Naive thymus-derived CD4-positive, alpha-beta T cell (primary cell): ENCODE data around the gene PTPRA. TPM values are rescaled to one million over a fixed set of nuclear protein-coding genes. Genes with fewer than 3 reads are reported as not detected.
A peak's percentile ranks its signal among the peaks of the same experiment; 100 is the strongest.

Source experiments
- ATAC-seq: fragments of 150-1000 bp; cut with Tn5 transposase; 2 replicates; pipeline ENCODE4 v1.10.0; 2021; ENCODE audit warnings: mild to moderate bottlenecking, moderate library complexity
- CTCF ChIA-PET: fragments of 350-600 bp; sonication (Branson Sonifier 250); formaldehyde crosslinking; loops from one replicate; lab custom pipeline; 2021; ENCODE audit warnings: antibody characterized with exemption; lab: Charles Lee
- POLR2A ChIA-PET: fragments of 350-600 bp; sonication (Branson Sonifier 250); formaldehyde crosslinking; loops from one replicate; lab custom pipeline; 2021; ENCODE audit warnings: antibody characterized with exemption, inconsistent platforms; lab: Charles Lee
- DNase-seq, 9 donors: peaks; one replicate each; pipeline versions ENCODE4 v3.0.0 to v3.0.0-alpha.2; 2020 to 2022; ENCODE audit warnings: mixed read lengths in 1 of 9
- H3K27ac ChIP-seq: one replicate; pipeline ENCODE4 v1.7.0; 2013; ENCODE audit warnings: mild to moderate bottlenecking, low read depth, low read length, moderate library complexity
- H3K27me3 ChIP-seq, 2 donors: one replicate each; pipeline ENCODE4 v1.7.0; 2013; ENCODE audit warnings: low read length in 2 of 2, mild to moderate bottlenecking in 2 of 2, moderate library complexity in 2 of 2; ENCODE audit not compliant: control insufficient read depth in 2 of 2, insufficient read depth in 2 of 2
- H3K36me3 ChIP-seq, 3 experiments: 1 replicate in 2 of 3; 2 replicates in 1 of 3; pipeline ENCODE4 v1.7.0; 2013; ENCODE audit warnings: low read length in 3 of 3, mild to moderate bottlenecking in 3 of 3, moderate library complexity in 1 of 3; ENCODE audit not compliant: insufficient read depth in 3 of 3, control insufficient read depth in 2 of 3
- H3K4me1 ChIP-seq, 2 donors: one replicate each; pipeline ENCODE4 v1.7.0; 2013; ENCODE audit warnings: low read length in 2 of 2, mild to moderate bottlenecking in 2 of 2, moderate library complexity in 1 of 2; ENCODE audit not compliant: control insufficient read depth in 2 of 2, insufficient read depth in 2 of 2
- H3K4me3 ChIP-seq: 2 replicates; pipeline ENCODE4 v1.7.0; 2013; ENCODE audit warnings: mild to moderate bottlenecking, low read length
- H3K9me3 ChIP-seq, 3 experiments: 1 replicate in 2 of 3; 2 replicates in 1 of 3; pipeline ENCODE4 v1.7.0; 2013; ENCODE audit warnings: low read length in 3 of 3; ENCODE audit not compliant: control insufficient read depth in 2 of 3
- H3K27ac Mint-ChIP-seq, 9 donors: one replicate each; pipeline ENCODE4 v1.8.0; 2020 to 2022; ENCODE audit warnings: mixed read lengths in 9 of 9, mild to moderate bottlenecking in 8 of 9, moderate library complexity in 5 of 9, inconsistent platforms in 2 of 9
- H3K27me3 Mint-ChIP-seq, 5 donors: one replicate each; pipeline ENCODE4 v1.8.0; 2021 to 2022; ENCODE audit warnings: mixed read lengths in 5 of 5, mild to moderate bottlenecking in 1 of 5
- H3K36me3 Mint-ChIP-seq, 5 donors: one replicate each; pipeline ENCODE4 v1.8.0; 2020 to 2022; ENCODE audit warnings: mixed read lengths in 5 of 5, mild to moderate bottlenecking in 3 of 5, inconsistent platforms in 1 of 5
- H3K4me1 Mint-ChIP-seq, 7 donors: one replicate each; pipeline ENCODE4 v1.8.0; 2020 to 2022; ENCODE audit warnings: mixed read lengths in 7 of 7, mild to moderate bottlenecking in 3 of 7, inconsistent platforms in 1 of 7
- H3K4me3 Mint-ChIP-seq, 10 donors: one replicate each; pipeline ENCODE4 v1.8.0; 2020 to 2022; ENCODE audit warnings: mild to moderate bottlenecking in 10 of 10, mixed read lengths in 10 of 10, moderate library complexity in 6 of 10, inconsistent platforms in 2 of 10
- H3K9me3 Mint-ChIP-seq, 11 donors: one replicate each; pipeline ENCODE4 v1.8.0; 2020 to 2022; ENCODE audit warnings: mixed read lengths in 11 of 11, mild to moderate bottlenecking in 4 of 11, inconsistent platforms in 1 of 11, moderate library complexity in 1 of 11
- intact Hi-C, 2 donors: fragments of 100-400 bp; cut with micrococcal nuclease; formaldehyde crosslinking; loops; one replicate each; pipeline ENCODE4 v1.15.1; 2023
- polyA plus RNA-seq, 2 donors: library from polyadenylated mRNA; unstranded; fragments of 300-500 nt; fragmentation: Illumina TruSeq; gene quantifications; one replicate each; pipeline ENCODE4 v1.2.3, GENCODE V29; 2021
- total RNA-seq, 6 experiments: library from RNA in 5 of 6; stranded (reverse) in 5 of 6; gene quantifications; 1 replicate in 5 of 6; 2 replicates in 1 of 6; pipeline ENCODE4 v1.2.3 and lab custom pipeline; 2021 to 2026

PTPRA gene
- total and polyA plus RNA-seq, 7 experiments from 2014 or later = 27.5 to 86.6 (median 78.2) TPM

GRCh38 chr20:3084986-3085360, 211.7 kb downstream of the PTPRA start:
- Histone ChIP-seq H3K9me3 (no peaks in the 10 kb centered on the region), H3K4me1 (peaks cover 0 to 9% of the 10 kb centered on the region in 2 donors), H3K27me3 (peaks cover 0 to 13% of the 10 kb centered on the region in 2 donors), H3K27ac (no peak overlapping the region), H3K36me3 (no peaks in the 10 kb centered on the region), H3K4me3 (no peak overlapping the region)
- peaks cover 0 to 2% (median 0%) of the 10 kb centered on the region in 11 donors for H3K9me3 Mint-ChIP-seq
- H3K4me3 Mint-ChIP-seq = peak overlapping the region in 2 of 10 donors; percentile 7 to 65
- no peak overlapping the region for H3K27ac Mint-ChIP-seq
- H3K27me3 Mint-ChIP-seq = peaks cover 8 to 57% (median 23%) of the 10 kb centered on the region in 5 donors
- ChIA-PET CTCF (no interaction called here), POLR2A (no interaction called here)
- intact Hi-C loops = no loop called here
- no peak for ATAC-seq
- peaks cover 0 to 4% (median 0%) of the 10 kb centered on the region in 5 donors for H3K36me3 Mint-ChIP-seq
- no peak for DNase-seq
- peaks cover 5 to 20% (median 15%) of the 10 kb centered on the region in 7 donors for H3K4me1 Mint-ChIP-seq

DNA sequence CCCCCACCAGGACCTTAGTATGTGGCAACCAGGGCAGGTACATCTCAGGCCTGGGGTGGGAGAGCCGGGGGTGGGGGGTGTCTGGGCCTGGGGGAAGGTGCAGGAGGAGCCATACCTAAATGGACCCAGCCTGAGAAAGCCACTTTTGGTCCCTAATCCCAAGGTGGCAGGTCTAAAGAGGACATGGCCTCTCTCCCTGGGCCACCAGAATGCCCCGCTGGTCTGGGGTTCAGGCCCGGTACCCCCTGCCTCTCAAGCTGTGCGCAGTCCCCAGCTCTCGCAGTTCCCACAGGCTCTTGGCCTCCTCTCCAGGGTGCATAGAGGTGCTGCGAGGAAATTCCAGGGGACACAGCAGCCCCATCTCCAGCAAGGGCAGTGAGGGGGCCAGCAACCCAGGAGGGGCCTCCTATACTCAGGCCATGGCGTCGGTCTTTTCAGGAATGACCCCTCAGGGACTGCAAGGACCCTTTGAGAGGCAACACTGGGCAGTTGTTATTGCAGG, 212.3 kb downstream of the PTPRA start:
- H3K27ac ChIP-seq = no peak overlapping the region
- POLR2A ChIA-PET = interaction anchor here (1.2 to 1.6 kb wide), 3 partner anchors 8 to 72 kb away, joined by 4 to 5 read pairs (median 4); no protein-coding TSS in a partner anchor
- intact Hi-C loops = no loop called here
- H3K36me3 ChIP-seq = no peaks in the 10 kb centered on the region
- H3K4me1 ChIP-seq = peaks cover 0 to 16% of the 10 kb centered on the region in 2 donors
- no peak overlapping the region for H3K4me3 Mint-ChIP-seq
- DNase-seq (no peak), ATAC-seq (no peak)
- no peaks in the 10 kb centered on the region for H3K9me3 ChIP-seq
- peaks cover 0 to 2% (median 0%) of the 10 kb centered on the region in 11 donors for H3K9me3 Mint-ChIP-seq
- peaks cover 10 to 27% (median 22%) of the 10 kb centered on the region in 7 donors for H3K4me1 Mint-ChIP-seq
- peaks cover 0 to 4% (median 0%) of the 10 kb centered on the region in 5 donors for H3K36me3 Mint-ChIP-seq
- H3K4me3 ChIP-seq = no peak overlapping the region
- H3K27ac Mint-ChIP-seq = no peak overlapping the region
- CTCF ChIA-PET = interaction anchor here (0.9 kb wide), 1 partner anchor 8 kb away, joined by 3 read pairs; no protein-coding TSS in a partner anchor
- H3K27me3 ChIP-seq = peaks cover 0 to 13% of the 10 kb centered on the region in 2 donors
- peaks cover 8 to 56% (median 19%) of the 10 kb centered on the region in 5 donors for H3K27me3 Mint-ChIP-seq

GRCh38 chr20:3088031-3088430, 214.8 kb downstream of the PTPRA start:
- Mint-ChIP-seq H3K4me1 (peaks cover 17 to 30% (median 25%) of the 10 kb centered on the region in 7 donors), H3K4me3 (no peak overlapping the region), H3K27me3 (peaks cover 0 to 54% (median 0%) of the 10 kb centered on the region in 5 donors), H3K36me3 (peaks cover 0 to 4% (median 0%) of the 10 kb centered on the region in 5 donors), H3K27ac (no peak overlapping the region), H3K9me3 (peaks cover 0 to 3% (median 0%) of the 10 kb centered on the region in 11 donors)
- POLR2A ChIA-PET = interaction anchor here (0.9 to 1.7 kb wide), 7 partner anchors 10 to 70 kb away, joined by 3 to 4 read pairs (median 3); no protein-coding TSS in a partner anchor
- peaks cover 0 to 18% of the 10 kb centered on the region in 2 donors for H3K4me1 ChIP-seq
- no peaks in the 10 kb centered on the region for H3K36me3 ChIP-seq
- no peak overlapping the region for H3K27ac ChIP-seq
- H3K9me3 ChIP-seq = no peaks in the 10 kb centered on the region
- H3K4me3 ChIP-seq = no peak overlapping the region
- peaks cover 0 to 6% of the 10 kb centered on the region in 2 donors for H3K27me3 ChIP-seq
- intact Hi-C loops = no loop called here
- CTCF ChIA-PET = interaction anchor here (0.6 kb wide), 1 partner anchor 187 kb away, joined by 4 read pairs; no protein-coding TSS in a partner anchor
- DNase-seq (no peak), ATAC-seq (no peak)

Other genes with a start within 250 kb of the PTPRA start
- 100 to 1,000 TPM; 216 to 375 (median 287) TPM for gene NOP56, start 220.8 kb upstream of the PTPRA start, total RNA-seq
- 100 to 1,000 TPM in 1 of 2 donors, 10 to 100 TPM in 1; 89.0 to 129 TPM for gene NOP56, start 220.8 kb upstream of the PTPRA start, polyA plus RNA-seq
- 100 to 1,000 TPM; 105 to 161 (median 107) TPM for gene IDH3B, start 209.3 kb upstream of the PTPRA start, total RNA-seq
- gene IDH3B, start 209.3 kb upstream of the PTPRA start, polyA plus RNA-seq = 100 to 1,000 TPM; 101 to 135 TPM
- gene EBF4, start 180.7 kb upstream of the PTPRA start, total RNA-seq = 10 to 100 TPM in 1 of 5 experiments, 1 to 10 TPM in 4; 5.2 to 10.5 (median 7.7) TPM
- under 1 TPM; 0.09 to 0.33 TPM for gene EBF4, start 180.7 kb upstream of the PTPRA start, polyA plus RNA-seq
- gene CPXM1, start 72.9 kb upstream of the PTPRA start, total RNA-seq = 1 to 10 TPM in 2 of 5 experiments, under 1 TPM in 3; 0.19 to 1.8 (median 0.32) TPM
- gene CPXM1, start 72.9 kb upstream of the PTPRA start, polyA plus RNA-seq = under 1 TPM in 1 of 2 donors, not detected in 1; 0.12 TPM
- gene C20orf141, start 58.5 kb upstream of the PTPRA start, total RNA-seq = not detected
- gene C20orf141, start 58.5 kb upstream of the PTPRA start, polyA plus RNA-seq = not detected
- not detected for gene TMEM239, start 57.1 kb upstream of the PTPRA start, total RNA-seq
- gene TMEM239, start 57.1 kb upstream of the PTPRA start, polyA plus RNA-seq = not detected
- gene PCED1A, start 32.8 kb upstream of the PTPRA start, total RNA-seq = 100 to 1,000 TPM in 1 of 5 experiments, 10 to 100 TPM in 4; 27.8 to 105 (median 72.5) TPM
- 10 to 100 TPM; 23.6 to 27.3 TPM for gene PCED1A, start 32.8 kb upstream of the PTPRA start, polyA plus RNA-seq
- gene VPS16, start 32.7 kb upstream of the PTPRA start, total RNA-seq = 10 to 100 TPM; 45.5 to 62.4 (median 56.1) TPM
- 10 to 100 TPM; 25.0 to 43.3 TPM for gene VPS16, start 32.7 kb upstream of the PTPRA start, polyA plus RNA-seq
- 1 to 10 TPM in 4 of 5 experiments, under 1 TPM in 1; 0.88 to 2.9 (median 1.4) TPM for gene GNRH2, start 170.1 kb downstream of the PTPRA start, total RNA-seq
- not detected for gene GNRH2, start 170.1 kb downstream of the PTPRA start, polyA plus RNA-seq
- 10 to 100 TPM; 22.2 to 41.6 (median 29.5) TPM for gene MRPS26, start 172.6 kb downstream of the PTPRA start, total RNA-seq
- gene MRPS26, start 172.6 kb downstream of the PTPRA start, polyA plus RNA-seq = 10 to 100 TPM; 71.6 to 94.2 TPM
- gene OXT, start 198.1 kb downstream of the PTPRA start, total RNA-seq = 1 to 10 TPM in 2 of 5 experiments, not detected in 3; 1.8 to 2.3 TPM
- gene OXT, start 198.1 kb downstream of the PTPRA start, polyA plus RNA-seq = 1 to 10 TPM; 1.2 to 1.4 TPM
- gene AVP, start 211.2 kb downstream of the PTPRA start, total RNA-seq = under 1 TPM in 1 of 5 experiments, not detected in 4; 0.89 TPM
- gene AVP, start 211.2 kb downstream of the PTPRA start, polyA plus RNA-seq = not detected